Hepatocyte (in vitro differentiated cells): ENCODE data around the gene PRKCZ. TPM values are rescaled to one million over a fixed set of nuclear protein-coding genes. Genes with fewer than 3 reads are reported as not detected.

Experiments
- DNase-seq: peaks from one replicate; pipeline ENCODE4 v3.0.0-alpha.2; 2016; ENCODE audit warnings: low spot score
- H2AFZ ChIP-seq: fragments of 200-600 bp; sonication (generic); 2 replicates; pipeline ENCODE4 v1.6.0; 2016; ENCODE audit warnings: antibody characterized with exemption, mild to moderate bottlenecking
- H3K27ac ChIP-seq: fragments of 200-600 bp; sonication (generic); 2 replicates; pipeline ENCODE4 v1.5.1; 2016; ENCODE audit warnings: mild to moderate bottlenecking
- H3K27me3 ChIP-seq: fragments of 200-600 bp; sonication (generic); 2 replicates; pipeline ENCODE4 v1.6.1; 2016
- H3K36me3 ChIP-seq: fragments of 200-600 bp; sonication (generic); replicated peaks from 2 replicates; pipeline ENCODE4 v1.5.1; 2016; ENCODE audit warnings: low read depth; ENCODE audit not compliant: insufficient read depth
- H3K4me1 ChIP-seq: fragments of 200-600 bp; sonication (generic); 2 replicates; pipeline ENCODE4 v1.5.1; 2016; ENCODE audit warnings: mild to moderate bottlenecking, moderate library complexity; ENCODE audit not compliant: insufficient read depth
- H3K4me2 ChIP-seq: fragments of 200-600 bp; sonication (generic); 2 replicates; pipeline ENCODE4 v1.6.0; 2016
- H3K4me3 ChIP-seq: fragments of 200-600 bp; sonication (generic); 2 replicates; pipeline ENCODE4 v1.5.1; 2016; ENCODE audit warnings: mild to moderate bottlenecking
- H3K79me2 ChIP-seq: fragments of 200-600 bp; sonication (generic); 2 replicates; pipeline ENCODE4 v1.6.0; 2017; ENCODE audit warnings: mild to moderate bottlenecking
- H3K9me2 ChIP-seq: fragments of 200-600 bp; sonication (generic); replicated peaks from 2 replicates; pipeline ENCODE4 v1.6.0; 2017; ENCODE audit warnings: mild to moderate bottlenecking; ENCODE audit not compliant: insufficient read depth
- H3K9me3 ChIP-seq: fragments of 200-600 bp; sonication (generic); 2 replicates; pipeline ENCODE4 v1.5.1; 2016; ENCODE audit warnings: low read depth, mild to moderate bottlenecking
- H4K20me1 ChIP-seq: fragments of 200-600 bp; sonication (generic); 2 replicates; pipeline ENCODE4 v1.6.0; 2016; ENCODE audit warnings: mild to moderate bottlenecking; ENCODE audit not compliant: insufficient read depth, poor library complexity, severe bottlenecking
- CTCF ChIP-seq: fragments of 200-600 bp; sonication (generic); IDR thresholded peaks from 2 replicates; pipeline ENCODE4 v1.5.1; 2016; ENCODE audit warnings: antibody characterized with exemption, mild to moderate bottlenecking; ENCODE audit not compliant: poor library complexity
- EZH2 ChIP-seq: fragments of 200-600 bp; sonication (generic); IDR thresholded peaks from 2 replicates; pipeline ENCODE4 v1.6.1; 2016; ENCODE audit warnings: antibody characterized with exemption, mild to moderate bottlenecking, borderline replicate concordance
- EZH2phosphoT487 ChIP-seq: fragments of 200-600 bp; sonication (generic); IDR thresholded peaks from one replicate; pipeline ENCODE4 v1.6.1; 2018; ENCODE audit warnings: antibody characterized with exemption, mild to moderate bottlenecking, low read depth, moderate library complexity; ENCODE audit not compliant: unreplicated experiment, severe bottlenecking
- WGBS: methylation state at CpG from one replicate; pipeline ENCODE4 v1.1.6; 2016; ENCODE audit warnings: low lambda C conversion rate; ENCODE audit errors: missing lambda C conversion rate; 5-methylcytosine and 5-hydroxymethylcytosine counted together
- polyA plus RNA-seq: library from polyadenylated mRNA; unstranded; fragments of >200 nt; fragmentation: Nextera tagmentation; extraction: Ambion mirVana; gene quantifications from 2 replicates; pipeline ENCODE4 v1.2.1, GENCODE V29; 2016
- total RNA-seq: library from RNA; depleted of rRNA; stranded (reverse); fragments of >200 nt; gene quantifications from 2 replicates; pipeline ENCODE4 v1.2.3, GENCODE V29; 2014

The PRKCZ gene
- total and polyA plus RNA-seq, 2 experiments from 2014 or later = 41.0 to 52.3 TPM

- no peak overlapping the region for H3K4me3 ChIP-seq
- no peaks in the 10 kb centered on the region for H4K20me1 ChIP-seq
- TF ChIP-seq CTCF = no peak
- 91% methylated on average over 13 of the region's 13 CpGs for WGBS
- H3K27me3 ChIP-seq = no peaks in the 10 kb centered on the region
- no peak overlapping the region for H3K27ac ChIP-seq
- H3K4me2 ChIP-seq = no peak overlapping the region
- peaks cover 27% of the 10 kb centered on the region for H3K4me1 ChIP-seq
- H3K79me2 ChIP-seq = peaks cover 26% of the 10 kb centered on the region
- H3K36me3 ChIP-seq = no peaks in the 10 kb centered on the region
- H3K9me2 ChIP-seq = no peaks in the 10 kb centered on the region
- H3K9me3 ChIP-seq = no peaks in the 10 kb centered on the region
- no peak overlapping the region for H2AFZ ChIP-seq
- DNase-seq = no peak
These were observed 137.4 kb downstream of the PRKCZ start for GRCh38 chr1:2187619-2188018.

GRCh38 chr1:2188336-2188735 lies 138.1 kb downstream of the PRKCZ start:
- H3K4me3 ChIP-seq = no peak overlapping the region
- no peak overlapping the region for H3K27ac ChIP-seq
- no peaks in the 10 kb centered on the region for H3K9me2 ChIP-seq
- H2AFZ ChIP-seq = no peak overlapping the region
- H3K36me3 ChIP-seq = no peaks in the 10 kb centered on the region
- no peak for DNase-seq
- H3K27me3 ChIP-seq = no peaks in the 10 kb centered on the region
- peaks cover 33% of the 10 kb centered on the region for H3K79me2 ChIP-seq
- no peak for TF ChIP-seq EZH2
- TF ChIP-seq CTCF = no peak
- no peak for TF ChIP-seq EZH2phosphoT487
- peaks cover 35% of the 10 kb centered on the region for H3K4me1 ChIP-seq
- no peaks in the 10 kb centered on the region for H3K9me3 ChIP-seq
- H3K4me2 ChIP-seq = no peak overlapping the region
- H4K20me1 ChIP-seq = no peaks in the 10 kb centered on the region
- 94% methylated on average over 16 of the region's 16 CpGs for WGBS

DNA sequence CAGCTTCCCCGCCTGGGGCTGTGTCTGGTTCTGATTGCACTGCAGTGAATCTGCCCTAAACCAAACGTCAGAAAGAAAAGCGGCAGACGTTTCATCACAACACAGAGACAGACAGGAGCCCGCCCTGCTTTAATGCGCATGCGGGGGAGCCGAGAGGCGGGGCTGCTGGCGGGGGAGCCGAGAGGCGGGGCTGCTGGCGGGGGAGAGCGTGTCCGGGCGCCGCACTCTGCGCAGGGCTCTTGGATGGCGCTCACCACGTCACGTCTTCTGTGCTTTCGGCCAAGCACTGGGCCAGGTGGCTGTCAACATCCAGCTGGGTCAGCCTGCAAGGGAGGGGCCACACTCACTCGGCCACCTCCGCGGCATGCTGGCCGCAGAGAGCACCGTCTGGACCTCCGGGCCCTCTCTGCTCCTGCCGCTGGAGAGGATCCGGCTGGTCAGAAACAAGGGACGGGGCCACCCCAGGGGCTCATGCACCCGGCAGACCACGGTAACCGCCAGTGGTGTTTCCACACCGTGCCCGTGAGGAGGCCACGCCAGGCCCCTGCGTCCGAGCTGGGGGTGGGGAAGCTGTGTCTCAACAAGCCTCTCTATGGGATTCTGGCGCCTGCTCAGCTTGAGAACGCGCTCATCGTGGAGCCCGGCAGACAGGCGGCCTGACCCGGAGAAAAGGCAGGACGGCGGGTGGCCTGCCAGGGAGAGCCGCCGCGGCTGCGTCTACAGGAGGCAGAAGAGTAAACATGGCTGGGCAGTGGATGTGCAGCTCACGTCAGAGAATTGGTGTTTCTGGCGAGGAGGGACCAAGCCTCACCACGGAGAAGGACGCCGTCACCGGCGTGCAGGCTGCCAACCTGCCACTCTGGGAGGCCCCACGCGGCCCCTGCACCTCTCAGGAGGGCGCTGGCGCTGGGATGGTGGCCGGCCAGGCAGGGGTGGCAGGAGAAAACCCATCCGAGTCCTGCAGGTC lies 139.5 kb downstream of the PRKCZ start:
- Histone ChIP-seq H3K27ac (peak overlapping the region; percentile 99), H2AFZ (no peak overlapping the region), H3K4me1 (peaks cover 42% of the 10 kb centered on the region), H4K20me1 (no peaks in the 10 kb centered on the region), H3K9me2 (no peaks in the 10 kb centered on the region), H3K4me3 (peak overlapping the region; percentile 33), H3K36me3 (no peaks in the 10 kb centered on the region), H3K79me2 (peaks cover 44% of the 10 kb centered on the region), H3K9me3 (no peaks in the 10 kb centered on the region), H3K27me3 (no peaks in the 10 kb centered on the region), H3K4me2 (peak overlapping the region; percentile 84)
- WGBS = 17% methylated on average over 64 of the region's 65 CpGs
- no peak for TF ChIP-seq CTCF
- no peak for TF ChIP-seq EZH2
- no peak for TF ChIP-seq EZH2phosphoT487
- peak; percentile 98 for DNase-seq
